ENCODE results near the gene TSPAN7.

Gene TSPAN7

GRCh38 chrX:38649674-38650647, 88.6 kb downstream of the TSPAN7 start:
- FAIRE-seq = no peak

GRCh38 chrX:38651625-38652601, 90.6 kb downstream of the TSPAN7 start:
- FAIRE-seq = no peak

- FAIRE-seq = no peak
Observed at GRCh38 chrX:38652934-38653442, 91.6 kb downstream of the TSPAN7 start.

- no peak for FAIRE-seq
Observed at GRCh38 chrX:38654302-38654701, 93.0 kb downstream of the TSPAN7 start.

GRCh38 chrX:38656350-38656915, 95.1 kb downstream of the TSPAN7 start:
- no peak for FAIRE-seq

- no peak for FAIRE-seq
Observed at GRCh38 chrX:38657562-38657961, 96.2 kb downstream of the TSPAN7 start.

- no peak for FAIRE-seq
Observed at GRCh38 chrX:38660395-38661102, 99.2 kb downstream of the TSPAN7 start.

- FAIRE-seq = no peak
Observed at GRCh38 chrX:38661103-38661441, 99.7 kb downstream of the TSPAN7 start.

- no peak for FAIRE-seq
Observed at GRCh38 chrX:38661561-38661960, 100.2 kb downstream of the TSPAN7 start.

- no peak for FAIRE-seq
Observed at GRCh38 chrX:38662640-38663039, 101.3 kb downstream of the TSPAN7 start.

- FAIRE-seq = no peak
Observed at GRCh38 chrX:38664285-38664684, 102.9 kb downstream of the TSPAN7 start.

- no peak for FAIRE-seq
Observed at GRCh38 chrX:38666909-38667308, 105.6 kb downstream of the TSPAN7 start.

- FAIRE-seq = no peak
Observed at GRCh38 chrX:38668771-38669170, 107.4 kb downstream of the TSPAN7 start.

GRCh38 chrX:38669428-38669827, 108.1 kb downstream of the TSPAN7 start:
- FAIRE-seq = no peak

- FAIRE-seq = no peak
Observed at GRCh38 chrX:38672646-38673045, 111.3 kb downstream of the TSPAN7 start.

GRCh38 chrX:38675856-38676255, 114.5 kb downstream of the TSPAN7 start:
- FAIRE-seq = no peak

- FAIRE-seq = no peak
Observed at GRCh38 chrX:38678183-38678582, 116.8 kb downstream of the TSPAN7 start.

GRCh38 chrX:38678821-38679220, 117.5 kb downstream of the TSPAN7 start:
- FAIRE-seq = no peak

GRCh38 chrX:38679695-38680094, 118.4 kb downstream of the TSPAN7 start:
- FAIRE-seq = no peak

GRCh38 chrX:38682095-38682494, 120.8 kb downstream of the TSPAN7 start:
- no peak for FAIRE-seq

GRCh38 chrX:38692961-38693360, 131.6 kb downstream of the TSPAN7 start:
- FAIRE-seq = no peak

- no peak for FAIRE-seq
Observed at GRCh38 chrX:38694394-38694793, 133.1 kb downstream of the TSPAN7 start.
